IPS-18c (cell line): ENCODE measurements around the gene RINT1.
"Not testable (repeated sequence)": the region's sequence is repeated elsewhere in the genome, so short reads cannot be mapped to it uniquely, and the experiment has no call there.

Source experiments
- H3K4me3 ChIP-seq: 2 replicates; pipeline ENCODE4 v1.7.0; 2013; ENCODE audit warnings: low read depth, mild to moderate bottlenecking, low read length, moderate library complexity; ENCODE audit not compliant: insufficient read depth
- H3K9me3 ChIP-seq: one replicate; pipeline ENCODE4 v1.6.1; 2013; ENCODE audit warnings: mild to moderate bottlenecking, low read length, moderate library complexity; ENCODE audit not compliant: control insufficient read depth, insufficient read depth

The RINT1 gene

GRCh38 chr7:105531792-105532671 lies at the start of gene RINT1:
Gene RINT1, plus strand, starts transcription at chr7:105532201. Its CDS starts 115 bp downstream, at chr7:105532316.
- Histone ChIP-seq H3K4me3 (peak within 1 kb of the TSS; percentile 94), H3K9me3 (no peaks in the 10 kb centered on the region)

GRCh38 chr7:105487579-105488571 lies 44.1 kb upstream of the RINT1 start:
- H3K4me3 ChIP-seq: no peak overlapping the region
- no peaks in the 10 kb centered on the region for H3K9me3 ChIP-seq

GRCh38 chr7:105489409-105489808 lies 42.6 kb upstream of the RINT1 start:
- Histone ChIP-seq H3K9me3 (no peaks in the 10 kb centered on the region), H3K4me3 (no peak overlapping the region)

- no peak overlapping the region for H3K4me3 ChIP-seq
- no peaks in the 10 kb centered on the region for H3K9me3 ChIP-seq
Measured at GRCh38 chr7:105493196-105493922, 38.6 kb upstream of the RINT1 start.

GRCh38 chr7:105493923-105494315 lies 38.1 kb upstream of the RINT1 start:
- Histone ChIP-seq H3K4me3 (no peak overlapping the region), H3K9me3 (no peaks in the 10 kb centered on the region)

- H3K4me3 ChIP-seq: no peak overlapping the region
- no peaks in the 10 kb centered on the region for H3K9me3 ChIP-seq
Measured at GRCh38 chr7:105496521-105496920, 35.5 kb upstream of the RINT1 start.

- Histone ChIP-seq H3K9me3 (no peaks in the 10 kb centered on the region), H3K4me3 (no peak overlapping the region)
Measured at GRCh38 chr7:105497016-105497415, 35.0 kb upstream of the RINT1 start.

- Histone ChIP-seq H3K4me3 (no peak overlapping the region), H3K9me3 (no peaks in the 10 kb centered on the region)
Measured at GRCh38 chr7:105502173-105502572, 29.8 kb upstream of the RINT1 start.

- H3K9me3 ChIP-seq: no peaks in the 10 kb centered on the region
Measured at GRCh38 chr7:105512415-105512814, 19.6 kb upstream of the RINT1 start.

GRCh38 chr7:105512926-105513526 lies 19.0 kb upstream of the RINT1 start:
- no peak overlapping the region for H3K4me3 ChIP-seq

More at GRCh38 chr7:105512415-105512814, 19.6 kb upstream of the RINT1 start:
- H3K4me3 ChIP-seq: no peak overlapping the region

GRCh38 chr7:105515610-105516009 lies 16.4 kb upstream of the RINT1 start:
- not testable (repeated sequence) for H3K4me3 ChIP-seq, H3K9me3 ChIP-seq

More at GRCh38 chr7:105512926-105513526, 19.0 kb upstream of the RINT1 start:
- no peaks in the 10 kb centered on the region for H3K9me3 ChIP-seq

- no peak overlapping the region for H3K4me3 ChIP-seq
Measured at GRCh38 chr7:105519353-105519752, 12.6 kb upstream of the RINT1 start.

GRCh38 chr7:105520620-105521019 lies 11.4 kb upstream of the RINT1 start:
- H3K9me3 ChIP-seq: not testable (repeated sequence)
- H3K4me3 ChIP-seq: peak overlapping the region; percentile 94; the same call in 1 of the 2 replicates

More at GRCh38 chr7:105519353-105519752, 12.6 kb upstream of the RINT1 start:
- no peaks in the 10 kb centered on the region for H3K9me3 ChIP-seq

GRCh38 chr7:105521027-105521716 lies 10.8 kb upstream of the RINT1 start:
- Histone ChIP-seq H3K4me3 (peak overlapping the region; percentile 94), H3K9me3 (no peaks in the 10 kb centered on the region)

- peak within 1 kb of the TSS; percentile 94 for H3K4me3 ChIP-seq
- no peaks in the 10 kb centered on the region for H3K9me3 ChIP-seq
Measured at GRCh38 chr7:105521717-105522463, 10.1 kb upstream of the RINT1 start, which contains the start of gene PUS7. Gene PUS7, minus strand, starts transcription at chr7:105522271. Its CDS starts 13,759 bp downstream, at chr7:105508512.
